NCI-H446 (cell line): Measurements from ENCODE around the gene GSG1L2.
"Not testable (repeated sequence)": the region's sequence is repeated elsewhere in the genome, so short reads cannot be mapped to it uniquely, and the experiment has no call there.

ENCODE experiments used
- DNase-seq, 2 experiments: peaks; one replicate each; lab custom pipeline; 2025; lab: John Stamatoyannopoulos, UW

GSG1L2 gene

DNA sequence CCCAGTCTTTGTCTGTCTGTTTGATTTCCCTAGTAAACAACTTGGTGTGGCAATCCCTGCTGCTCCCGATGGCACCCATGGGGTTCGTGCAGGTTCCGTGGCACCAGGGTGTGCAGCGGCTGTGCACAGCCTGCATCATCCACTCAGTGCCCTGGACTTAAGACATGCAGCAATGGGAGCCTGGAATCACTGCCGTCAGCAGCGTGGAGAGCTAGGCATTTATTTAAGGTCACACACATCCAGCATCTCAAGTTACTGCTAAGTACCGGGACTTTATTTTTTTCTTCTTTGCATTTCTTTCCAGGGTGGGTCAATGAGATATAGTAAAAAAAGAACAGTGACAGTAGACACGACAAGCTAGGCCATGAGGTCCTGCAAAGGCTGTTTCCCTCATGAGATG, 33.3 kb downstream of the GSG1L2 start:
- no peak for DNase-seq

GRCh38 chr17:9784544-9784943, 37.3 kb downstream of the GSG1L2 start:
- no peak for DNase-seq

GRCh38 chr17:9783465-9783864, 38.4 kb downstream of the GSG1L2 start:
- DNase-seq = not testable (repeated sequence)

GRCh38 chr17:9783050-9783449, 38.8 kb downstream of the GSG1L2 start:
- DNase-seq = no peak

- DNase-seq = no peak
Measured at GRCh38 chr17:9780552-9780951, 41.3 kb downstream of the GSG1L2 start.

DNA sequence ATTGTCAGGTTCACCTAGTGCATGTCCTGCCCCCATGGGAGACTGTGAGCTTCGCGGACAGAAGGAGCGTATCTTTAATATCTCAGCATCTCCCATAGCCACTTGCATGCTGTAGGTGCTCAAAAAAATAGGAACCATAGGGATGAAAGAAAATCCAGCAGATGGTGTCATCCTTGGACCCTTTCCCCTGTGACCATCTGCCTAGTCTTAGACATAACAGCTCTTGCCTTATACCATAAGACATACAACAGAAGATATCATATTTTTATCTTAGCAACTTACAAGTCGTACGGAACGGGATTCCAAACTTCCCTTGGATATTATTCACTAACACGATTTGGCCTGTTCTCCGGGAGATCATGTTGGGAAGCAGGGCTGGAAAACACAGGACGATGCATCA, 45.0 kb downstream of the GSG1L2 start:
- no peak for DNase-seq

- no peak for DNase-seq
Measured at GRCh38 chr17:9772658-9773057, 49.2 kb downstream of the GSG1L2 start.

- DNase-seq = no peak
Measured at GRCh38 chr17:9771465-9771864, 50.4 kb downstream of the GSG1L2 start.

DNA sequence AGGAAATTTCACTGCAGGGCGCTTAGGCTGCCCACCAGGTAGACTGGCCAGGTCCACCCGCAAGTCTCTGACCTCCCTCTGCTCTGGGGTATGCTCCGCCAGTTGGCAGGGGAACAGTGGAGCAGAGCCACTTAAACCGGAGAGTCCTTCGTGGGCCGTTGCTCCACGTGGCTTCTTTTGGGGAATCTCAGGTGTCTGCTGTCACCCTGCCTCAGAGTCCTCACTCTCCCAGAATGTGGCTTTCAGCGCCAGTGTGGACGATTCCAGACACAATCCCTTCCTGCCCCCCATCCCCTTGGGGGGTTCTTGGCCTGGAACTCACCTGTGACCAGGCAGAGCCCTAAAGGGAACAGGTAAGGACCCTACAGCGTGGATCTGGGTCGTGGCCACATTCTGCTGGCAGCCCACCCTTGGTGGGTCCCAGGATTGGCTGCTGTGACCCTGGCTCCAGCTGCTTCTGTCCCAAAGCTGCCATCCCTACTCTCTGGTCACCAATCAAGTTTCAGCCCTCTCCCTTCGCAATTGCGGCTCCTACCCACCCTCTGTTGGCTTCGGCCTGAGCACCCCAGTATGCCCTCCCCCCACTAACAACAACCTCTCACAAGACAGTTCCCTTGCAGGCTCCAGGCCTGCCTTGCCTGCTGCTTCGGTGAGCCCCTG, 52.7 kb downstream of the GSG1L2 start:
- no peak for DNase-seq

GRCh38 chr17:9768381-9768934, 53.4 kb downstream of the GSG1L2 start:
- DNase-seq = peak in 1 of 2 experiments; percentile 6

GRCh38 chr17:9767432-9767991, 54.4 kb downstream of the GSG1L2 start:
- no peak for DNase-seq

GRCh38 chr17:9766970-9767369, 54.9 kb downstream of the GSG1L2 start:
- DNase-seq = no peak

GRCh38 chr17:9765322-9765721, 56.6 kb downstream of the GSG1L2 start:
- no peak for DNase-seq

DNA sequence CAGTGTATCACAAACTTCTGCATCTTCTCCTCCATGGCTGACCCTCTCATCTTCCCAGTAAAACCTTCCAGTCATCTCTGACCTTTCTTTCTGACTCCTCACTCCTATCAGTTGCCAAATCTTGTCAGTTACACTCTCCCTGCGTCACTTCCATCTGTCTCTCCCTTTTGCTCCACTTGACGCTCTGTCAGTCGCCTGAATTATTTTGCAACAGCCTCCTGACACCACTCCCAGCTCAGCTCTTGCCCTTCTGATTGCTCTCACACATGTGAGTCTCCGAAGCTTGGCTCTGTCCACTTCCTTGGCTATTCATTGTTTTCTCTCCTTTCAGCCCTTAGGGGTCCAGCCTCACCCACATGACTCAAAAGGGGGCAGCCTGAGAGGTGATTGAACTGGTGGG, 58.2 kb downstream of the GSG1L2 start:
- no peak for DNase-seq

DNA sequence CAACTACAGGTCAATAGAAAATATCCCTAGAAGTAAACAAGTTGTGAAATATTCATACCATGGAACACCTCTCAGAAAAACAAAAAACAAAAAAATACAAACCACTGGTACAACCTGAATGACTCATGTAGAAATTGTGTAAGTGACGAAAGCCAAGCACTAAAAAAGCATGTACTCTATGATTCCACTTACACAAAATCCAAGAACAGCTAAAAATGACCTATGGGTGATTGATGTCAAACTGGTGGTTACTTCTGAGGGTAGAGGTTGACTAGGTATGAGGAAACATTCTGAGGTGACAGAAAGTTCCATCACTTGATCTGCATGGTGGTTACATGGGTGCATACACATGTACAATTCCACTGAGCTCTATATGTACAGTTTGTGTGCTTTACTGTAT, 61.6 kb downstream of the GSG1L2 start:
- no peak for DNase-seq

DNA sequence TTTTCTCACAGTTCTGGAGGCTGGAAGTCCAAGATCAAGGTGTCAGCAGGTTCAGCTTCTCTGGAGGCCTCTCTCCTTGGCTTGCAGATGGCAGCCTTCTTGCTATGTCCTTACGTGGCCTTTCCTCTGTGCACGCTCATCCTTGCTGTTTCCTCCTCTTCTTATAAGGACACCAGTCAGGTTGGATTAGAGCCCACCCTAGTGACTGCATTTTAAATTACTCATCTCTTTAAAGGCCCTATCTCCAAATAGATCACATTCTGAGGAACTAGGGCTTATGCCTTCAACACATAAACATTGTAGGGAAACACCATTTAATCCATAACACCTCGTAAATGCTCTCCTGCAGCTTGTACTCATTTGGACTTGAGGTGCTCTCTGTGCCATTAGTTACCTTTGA, 66.8 kb downstream of the GSG1L2 start:
- no peak for DNase-seq
